Activated CD8-positive, alpha-beta T cell treated with anti-CD3 and anti-CD28 coated beads, Interleukin-2, amount 10 ng/mL, durations not matched to agents 7 days and 5 days (primary cell): ENCODE results near the gene MEFV. TPM values are rescaled to one million over a fixed set of nuclear protein-coding genes. Genes with fewer than 3 reads are reported as not detected.
"Not testable (repeated sequence)": the region's sequence is repeated elsewhere in the genome, so short reads cannot be mapped to it uniquely, and the experiment has no call there.

ENCODE experiments used
- ATAC-seq: fragments of 150-1000 bp; cut with Tn5 transposase; one replicate; pipeline ENCODE4 v1.10.0; 2021; ENCODE audit warnings: moderate library complexity
- CTCF ChIA-PET: fragments of 350-600 bp; sonication (Branson Sonifier 250); formaldehyde crosslinking; loops from one replicate; lab custom pipeline; 2021; ENCODE audit warnings: antibody characterized with exemption; lab: Charles Lee
- POLR2A ChIA-PET: fragments of 350-600 bp; sonication (Branson Sonifier 250); formaldehyde crosslinking; loops from one replicate; lab custom pipeline; 2021; ENCODE audit warnings: antibody characterized with exemption; lab: Charles Lee
- DNase-seq: peaks from one replicate; pipeline ENCODE4 v3.0.0-alpha.2; 2020
- H3K27ac Mint-ChIP-seq: one replicate; pipeline ENCODE4 v1.8.0; 2021; ENCODE audit warnings: mild to moderate bottlenecking, mixed read lengths
- H3K27me3 Mint-ChIP-seq: one replicate; pipeline ENCODE4 v1.8.0; 2021; ENCODE audit warnings: low read depth, mixed read lengths
- H3K36me3 Mint-ChIP-seq: one replicate; pipeline ENCODE4 v1.8.0; 2021; ENCODE audit warnings: low read depth, mixed read lengths
- H3K4me1 Mint-ChIP-seq: one replicate; pipeline ENCODE4 v1.8.0; 2021; ENCODE audit warnings: low read depth, mixed read lengths
- H3K4me3 Mint-ChIP-seq: one replicate; pipeline ENCODE4 v1.8.0; 2021; ENCODE audit warnings: mild to moderate bottlenecking, mixed read lengths
- H3K9me3 Mint-ChIP-seq: one replicate; pipeline ENCODE4 v1.8.0; 2022; ENCODE audit warnings: mixed read lengths; ENCODE audit not compliant: insufficient read depth
- total RNA-seq, 2 experiments: library from RNA; stranded (reverse); gene quantifications; one replicate each; pipeline ENCODE4 v1.2.3, GENCODE V29; 2021

Gene MEFV
- total RNA-seq, 2 experiments from 2014 or later: 0.13 to 0.21 TPM

GRCh38 chr16:3215601-3216262 lies 40.7 kb downstream of the MEFV start:
- Mint-ChIP-seq H3K4me1 (peaks cover 39% of the 10 kb centered on the region), H3K9me3 (peaks cover 23% of the 10 kb centered on the region), H3K27me3 (no peaks in the 10 kb centered on the region), H3K36me3 (peaks cover 41% of the 10 kb centered on the region), H3K4me3 (peak overlapping the region; percentile 24), H3K27ac (peak overlapping the region; percentile 97)
- POLR2A ChIA-PET: interaction anchor here (0.6 to 2.7 kb wide), 9 partner anchors 19 to 294 kb away, joined by 3 to 16 read pairs (median 3); partner anchors contain the start of genes ZNF174, ZNF200, ZSCAN10 and ZSCAN32
- CTCF ChIA-PET: interaction anchor here (0.9 kb wide), 2 partner anchors 19 to 42 kb away, joined by 3 read pairs; partner anchors contain the start of gene ZNF200
- ATAC-seq (peak; percentile 32), DNase-seq (no peak)

GRCh38 chr16:3214904-3215600 lies 41.4 kb downstream of the MEFV start:
- peak overlapping the region; percentile 97 for H3K27ac Mint-ChIP-seq
- POLR2A ChIA-PET: interaction anchor here (0.6 to 2.7 kb wide), 8 partner anchors 19 to 294 kb away, joined by 3 to 16 read pairs (median 4); partner anchors contain the start of genes ZNF174, ZNF200, ZSCAN10 and ZSCAN32
- H3K9me3 Mint-ChIP-seq: peaks cover 27% of the 10 kb centered on the region
- H3K27me3 Mint-ChIP-seq: no peaks in the 10 kb centered on the region
- peaks cover 39% of the 10 kb centered on the region for H3K4me1 Mint-ChIP-seq
- peak overlapping the region; percentile 24 for H3K4me3 Mint-ChIP-seq
- CTCF ChIA-PET: interaction anchor here (0.9 kb wide), 2 partner anchors 20 to 41 kb away, joined by 3 read pairs; partner anchors contain the start of gene ZNF200
- peak; percentile 84 for ATAC-seq
- H3K36me3 Mint-ChIP-seq: peaks cover 41% of the 10 kb centered on the region
- DNase-seq: peak; percentile 69

GRCh38 chr16:3212567-3212966 lies 43.9 kb downstream of the MEFV start:
- H3K36me3 Mint-ChIP-seq: peaks cover 34% of the 10 kb centered on the region
- DNase-seq: no peak
- no peak for ATAC-seq
- H3K4me1 Mint-ChIP-seq: peaks cover 33% of the 10 kb centered on the region
- H3K9me3 Mint-ChIP-seq: peaks cover 23% of the 10 kb centered on the region
- CTCF ChIA-PET: interaction anchor here (0.7 kb wide), 1 partner anchor 81 kb away, joined by 3 read pairs; no protein-coding TSS in a partner anchor
- no peak overlapping the region for H3K27ac Mint-ChIP-seq
- no peak overlapping the region for H3K4me3 Mint-ChIP-seq
- no peaks in the 10 kb centered on the region for H3K27me3 Mint-ChIP-seq
- POLR2A ChIA-PET: no interaction called here

GRCh38 chr16:3212006-3212405 lies 44.4 kb downstream of the MEFV start:
- ChIA-PET CTCF (interaction anchor here (0.7 kb wide), 1 partner anchor 80 kb away, joined by 3 read pairs; no protein-coding TSS in a partner anchor), POLR2A (no interaction called here)
- Mint-ChIP-seq H3K27ac (peak overlapping the region; percentile 52), H3K36me3 (peaks cover 32% of the 10 kb centered on the region), H3K27me3 (no peaks in the 10 kb centered on the region), H3K9me3 (peaks cover 20% of the 10 kb centered on the region), H3K4me1 (peaks cover 30% of the 10 kb centered on the region), H3K4me3 (no peak overlapping the region)
- DNase-seq: no peak
- no peak for ATAC-seq

- POLR2A ChIA-PET: interaction anchor here (0.7 kb wide), 1 partner anchor 34 kb away, joined by 4 read pairs; no protein-coding TSS in a partner anchor
Observed at GRCh38 chr16:3207086-3207953, 49.1 kb downstream of the MEFV start.

GRCh38 chr16:3205939-3206338 lies 50.5 kb downstream of the MEFV start:
- not testable (repeated sequence) for H3K27me3 Mint-ChIP-seq

More at GRCh38 chr16:3207086-3207953, 49.1 kb downstream of the MEFV start:
- H3K27ac Mint-ChIP-seq: no peak overlapping the region
- no peak for DNase-seq
- CTCF ChIA-PET: no interaction called here
- H3K4me3 Mint-ChIP-seq: no peak overlapping the region
- H3K9me3 Mint-ChIP-seq: peaks cover 14% of the 10 kb centered on the region
- no peak for ATAC-seq
- peaks cover 1% of the 10 kb centered on the region for H3K4me1 Mint-ChIP-seq
- H3K27me3 Mint-ChIP-seq: peaks cover 9% of the 10 kb centered on the region
- peaks cover 10% of the 10 kb centered on the region for H3K36me3 Mint-ChIP-seq

GRCh38 chr16:3202903-3203539 lies 53.4 kb downstream of the MEFV start:
- DNase-seq (no peak), ATAC-seq (no peak)
- peaks cover 7% of the 10 kb centered on the region for H3K36me3 Mint-ChIP-seq
- no peak overlapping the region for H3K4me3 Mint-ChIP-seq
- ChIA-PET POLR2A (interaction anchor here (0.6 to 2.3 kb wide), 2 partner anchors 32 to 85 kb away, joined by 3 to 6 read pairs; partner anchors contain the start of gene ZNF200), CTCF (no interaction called here)
- H3K27me3 Mint-ChIP-seq: peaks cover 21% of the 10 kb centered on the region
- no peak overlapping the region for H3K27ac Mint-ChIP-seq
- H3K9me3 Mint-ChIP-seq: peaks cover 4% of the 10 kb centered on the region
- H3K4me1 Mint-ChIP-seq: no peaks in the 10 kb centered on the region

More at GRCh38 chr16:3205939-3206338, 50.5 kb downstream of the MEFV start:
- CTCF ChIA-PET, DNase-seq, H3K4me1 Mint-ChIP-seq, H3K27ac Mint-ChIP-seq, POLR2A ChIA-PET, ATAC-seq, H3K4me3 Mint-ChIP-seq, H3K36me3 Mint-ChIP-seq: not testable (repeated sequence)
- H3K9me3 Mint-ChIP-seq: peaks cover 14% of the 10 kb centered on the region

- ATAC-seq (no peak), DNase-seq (no peak)
- H3K27me3 Mint-ChIP-seq: peaks cover 24% of the 10 kb centered on the region
- H3K27ac Mint-ChIP-seq: no peak overlapping the region
- H3K4me1 Mint-ChIP-seq: no peaks in the 10 kb centered on the region
- H3K36me3 Mint-ChIP-seq: no peaks in the 10 kb centered on the region
- H3K9me3 Mint-ChIP-seq: no peaks in the 10 kb centered on the region
- no peak overlapping the region for H3K4me3 Mint-ChIP-seq
- ChIA-PET CTCF (no interaction called here), POLR2A (no interaction called here)
Observed at GRCh38 chr16:3198334-3199072, 57.9 kb downstream of the MEFV start.

- POLR2A ChIA-PET, CTCF ChIA-PET, ATAC-seq, H3K4me3 Mint-ChIP-seq, H3K9me3 Mint-ChIP-seq, H3K36me3 Mint-ChIP-seq, H3K4me1 Mint-ChIP-seq, DNase-seq, H3K27ac Mint-ChIP-seq: not testable (repeated sequence)
- H3K27me3 Mint-ChIP-seq: peaks cover 27% of the 10 kb centered on the region
Observed at GRCh38 chr16:3197694-3198333, 58.6 kb downstream of the MEFV start.

GRCh38 chr16:3195975-3196374 lies 60.5 kb downstream of the MEFV start:
- ChIA-PET CTCF (no interaction called here), POLR2A (no interaction called here)
- no peak overlapping the region for H3K27ac Mint-ChIP-seq
- ATAC-seq (no peak), DNase-seq (no peak)
- H3K4me1 Mint-ChIP-seq: peaks cover 9% of the 10 kb centered on the region
- H3K27me3 Mint-ChIP-seq: peaks cover 32% of the 10 kb centered on the region
- no peak overlapping the region for H3K4me3 Mint-ChIP-seq
- H3K36me3 Mint-ChIP-seq: peaks cover under 1% of the 10 kb centered on the region
- H3K9me3 Mint-ChIP-seq: peaks cover 6% of the 10 kb centered on the region
